ENCODE data around the gene MEP1A. TPM values are rescaled to one million over a fixed set of nuclear protein-coding genes. Genes with fewer than 3 reads are reported as not detected.

Gene MEP1A
- total and polyA plus RNA-seq, 2 of the 13 experiments (the other 11 are each of a cell fraction or from before 2014, with no cell fraction given) = 0.24 to 0.83 TPM

DNA sequence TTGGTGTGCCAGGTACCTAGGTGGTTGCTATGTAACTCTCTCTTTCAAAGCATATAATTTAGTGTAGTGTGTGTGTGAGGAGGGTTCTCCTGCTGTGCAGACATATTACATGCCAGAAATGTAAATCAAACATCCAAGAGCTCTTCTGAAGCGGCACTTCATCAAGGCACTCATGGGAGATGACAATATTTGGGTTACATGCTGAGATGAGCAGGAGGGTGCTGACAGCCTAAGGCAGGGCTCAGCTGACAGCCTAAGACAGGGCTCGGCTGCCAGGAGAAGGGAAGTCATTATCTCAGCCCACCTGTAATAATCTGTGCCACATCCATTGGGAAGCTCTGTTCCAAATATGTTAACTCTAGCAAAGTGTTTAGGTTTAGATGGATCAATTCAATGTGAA, 89.5 kb downstream of the MEP1A start:
- H3K27ac ChIP-seq (ENCODE audit: extremely low read length, insufficient read depth, low read length) = no peak overlapping the region
- POLR2A ChIA-PET = no interaction called here
- no peak overlapping the region for H3K4me3 ChIP-seq (replicated peaks in 1 of 3; ENCODE audit: insufficient read depth in 1 of 3, low read depth in 2 of 3, low read length in 3 of 3)
- in situ Hi-C loops (cut with HindIII; ENCODE audit: extremely low pct_ligation_motif_present, low pct_unique_long_range_greater_than_20kb) (no loop called here), intact Hi-C loops (cut with micrococcal nuclease; ENCODE audit: unreplicated experiment) (no loop called here)
- no peak for DNase-seq (ENCODE audit: low spot score)
- no peaks in the 10 kb centered on the region for H3K36me3 ChIP-seq (replicated peaks in 1 of 2; ENCODE audit: control insufficient read depth in 1 of 2, insufficient read depth in 2 of 2, low read length in 2 of 2)
- ATAC-seq = no peak
- FAIRE-seq = no peak
- H3K4me1 ChIP-seq (ENCODE audit: insufficient read depth, low read length) = no peaks in the 10 kb centered on the region
- H3K4me2 ChIP-seq (ENCODE audit: low read depth, low read length) = no peak overlapping the region
- no peaks in the 10 kb centered on the region for H3K9me3 ChIP-seq (ENCODE audit: low read length)
- CTCF ChIA-PET (ENCODE audit: low intra/inter-chr PET ratio, low total read pairs) = no interaction called here
- peaks cover 3 to 5% of the 10 kb centered on the region in 2 experiments; a peak in 3 of 5 replicates for H3K27me3 ChIP-seq (ENCODE audit: control insufficient read depth in 1 of 2, insufficient read depth in 2 of 2, low read length in 2 of 2)
- no TSS peak for BruUV-seq (replicated peaks)
- TF ChIP-seq E2F1 (CRISPR knock-in tag; IDR thresholded peaks at IDR 0.05) (no peak), HNF4G (IDR thresholded peaks at IDR 0.05; ENCODE audit: borderline replicate concordance, low read depth, low read length) (no peak), HNF4G (CRISPR knock-in tag; IDR thresholded peaks at IDR 0.05; ENCODE audit: borderline replicate concordance, low read depth) (no peak), RFXANK (CRISPR knock-in tag; IDR thresholded peaks at IDR 0.05) (no peak), ZNF607 (CRISPR knock-in tag; IDR thresholded peaks at IDR 0.05; ENCODE audit: borderline replicate concordance) (no peak), HES4 (CRISPR knock-in tag; IDR thresholded peaks at IDR 0.05; ENCODE audit: borderline replicate concordance) (no peak), ZSCAN29 (CRISPR knock-in tag; conservative IDR thresholded peaks at IDR 0.05) (no peak), ERF (CRISPR knock-in tag; IDR thresholded peaks at IDR 0.05) (no peak), ZNF83 (CRISPR knock-in tag; IDR thresholded peaks at IDR 0.05; ENCODE audit: borderline replicate concordance) (no peak), YEATS2 (CRISPR knock-in tag; IDR thresholded peaks at IDR 0.05; ENCODE audit: borderline replicate concordance) (no peak), ATM (IDR thresholded peaks at IDR 0.05; ENCODE audit: borderline replicate concordance) (no peak), ZNF44 (CRISPR knock-in tag; IDR thresholded peaks at IDR 0.05) (no peak), KLF15 (CRISPR knock-in tag; IDR thresholded peaks at IDR 0.05; ENCODE audit: borderline replicate concordance) (no peak), ZNF350 (CRISPR knock-in tag; IDR thresholded peaks at IDR 0.05; ENCODE audit: borderline replicate concordance, low read depth) (no peak), KLF6 (CRISPR knock-in tag; IDR thresholded peaks at IDR 0.05) (no peak), ZNF878 (CRISPR knock-in tag; IDR thresholded peaks at IDR 0.05) (no peak), NFKBIZ (CRISPR knock-in tag; IDR thresholded peaks at IDR 0.05) (no peak), ELF1 (CRISPR knock-in tag; IDR thresholded peaks at IDR 0.05) (no peak)
- TF ChIP-seq, protein P1, sequence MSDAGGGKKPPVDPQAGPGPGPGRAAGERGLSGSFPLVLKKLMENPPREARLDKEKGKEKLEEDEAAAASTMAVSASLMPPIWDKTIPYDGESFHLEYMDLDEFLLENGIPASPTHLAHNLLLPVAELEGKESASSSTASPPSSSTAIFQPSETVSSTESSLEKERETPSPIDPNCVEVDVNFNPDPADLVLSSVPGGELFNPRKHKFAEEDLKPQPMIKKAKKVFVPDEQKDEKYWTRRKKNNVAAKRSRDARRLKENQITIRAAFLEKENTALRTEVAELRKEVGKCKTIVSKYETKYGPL (CRISPR knock-in tag; IDR thresholded peaks at IDR 0.05) = no peak
- TF ChIP-seq, protein P2, sequence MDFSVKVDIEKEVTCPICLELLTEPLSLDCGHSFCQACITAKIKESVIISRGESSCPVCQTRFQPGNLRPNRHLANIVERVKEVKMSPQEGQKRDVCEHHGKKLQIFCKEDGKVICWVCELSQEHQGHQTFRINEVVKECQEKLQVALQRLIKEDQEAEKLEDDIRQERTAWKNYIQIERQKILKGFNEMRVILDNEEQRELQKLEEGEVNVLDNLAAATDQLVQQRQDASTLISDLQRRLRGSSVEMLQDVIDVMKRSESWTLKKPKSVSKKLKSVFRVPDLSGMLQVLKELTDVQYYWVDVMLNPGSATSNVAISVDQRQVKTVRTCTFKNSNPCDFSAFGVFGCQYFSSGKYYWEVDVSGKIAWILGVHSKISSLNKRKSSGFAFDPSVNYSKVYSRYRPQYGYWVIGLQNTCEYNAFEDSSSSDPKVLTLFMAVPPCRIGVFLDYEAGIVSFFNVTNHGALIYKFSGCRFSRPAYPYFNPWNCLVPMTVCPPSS (IDR thresholded peaks at IDR 0.05) = no peak
- TF ChIP-seq, protein P3, sequence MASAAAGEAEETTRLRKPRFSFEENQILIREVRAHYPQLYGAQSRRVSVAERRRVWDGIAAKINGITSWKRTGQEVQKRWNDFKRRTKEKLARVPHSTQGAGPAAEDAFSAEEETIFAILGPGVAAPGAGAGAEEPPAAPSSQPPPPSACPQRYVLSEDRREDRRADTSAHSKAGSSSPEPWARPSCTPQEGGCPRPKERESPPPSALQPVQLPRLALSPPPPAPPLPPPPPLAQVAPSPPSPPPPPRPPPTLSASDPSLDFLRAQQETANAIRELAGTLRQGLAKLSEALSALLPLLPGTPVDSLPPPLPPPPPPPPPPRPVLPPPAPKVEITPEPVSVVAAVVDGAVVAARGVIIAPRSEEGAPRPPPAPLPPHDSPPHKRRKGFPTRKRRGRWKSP (CRISPR knock-in tag; IDR thresholded peaks at IDR 0.05) = no peak
- H2AFZ ChIP-seq (ENCODE audit: low read length) = no peak overlapping the region
- H3K9ac ChIP-seq (ENCODE audit: insufficient read depth, low read depth, low read length) = no peak overlapping the region
- WGBS (ENCODE audit: low lambda C conversion rate) = 0% methylated on average over 2 of the region's 2 CpGs
- no peaks in the 10 kb centered on the region for H3K79me2 ChIP-seq (ENCODE audit: insufficient read depth, low read length)
- no peaks in the 10 kb centered on the region for H4K20me1 ChIP-seq (ENCODE audit: insufficient read depth, low read length)

All from HepG2 (cell line).